Cardiac muscle cell (in vitro differentiated cells and primary cell): ENCODE measurements around the gene MT1B. TPM values are rescaled to one million over a fixed set of nuclear protein-coding genes. Genes with fewer than 3 reads are reported as not detected.

Experiments
- DNase-seq, 2 donors: peaks; one replicate each; pipeline versions ENCODE4 v3.0.0 to v3.0.0-alpha.2; 2010 to 2017; ENCODE audit warnings: low read depth in 1 of 2, low spot score in 1 of 2
- H3K27ac ChIP-seq: fragments of 200-600 bp; sonication (generic); 2 replicates; pipeline ENCODE4 v1.5.1; 2016
- H3K27me3 ChIP-seq: fragments of 200-600 bp; sonication (generic); 2 replicates; pipeline ENCODE4 v1.6.0; 2016; ENCODE audit warnings: control low read depth
- H3K36me3 ChIP-seq: fragments of 200-600 bp; sonication (generic); 2 replicates; pipeline ENCODE4 v1.5.1; 2016; ENCODE audit warnings: control low read depth
- H3K4me1 ChIP-seq: fragments of 200-600 bp; sonication (generic); 2 replicates; pipeline ENCODE4 v1.8.1; 2017; ENCODE audit warnings: low read depth, mild to moderate bottlenecking, mixed run types
- H3K4me3 ChIP-seq: fragments of 200-600 bp; sonication (generic); 2 replicates; pipeline ENCODE4 v1.5.1; 2016; ENCODE audit warnings: mild to moderate bottlenecking
- H3K9me3 ChIP-seq: fragments of 200-600 bp; sonication (generic); 2 replicates; pipeline ENCODE4 v1.5.1; 2017; ENCODE audit warnings: low read depth, mild to moderate bottlenecking, control low read depth
- CTCF ChIP-seq: IDR thresholded peaks from 2 replicates; pipeline ENCODE4 v1.5.1; 2012; ENCODE audit warnings: low read depth, mild to moderate bottlenecking, low read length
- polyA plus RNA-seq: library from polyadenylated mRNA; unstranded; fragments of >200 nt; fragmentation: Nextera tagmentation; extraction: Ambion mirVana; gene quantifications from 2 replicates; pipeline ENCODE4 v1.2.1, GENCODE V29; 2016
- total RNA-seq: library from RNA; depleted of rRNA; stranded (reverse); fragments of >200 nt; gene quantifications from 2 replicates; pipeline ENCODE4 v1.2.3, GENCODE V29; 2016

The MT1B gene
- total and polyA plus RNA-seq, 2 experiments from 2014 or later: not detected

- Histone ChIP-seq H3K4me1 (peaks cover 5% of the 10 kb centered on the region), H3K27ac (no peak overlapping the region), H3K9me3 (no peaks in the 10 kb centered on the region), H3K4me3 (no peak overlapping the region), H3K36me3 (no peaks in the 10 kb centered on the region), H3K27me3 (peaks cover 100% of the 10 kb centered on the region)
- TF ChIP-seq CTCF: no peak
- DNase-seq: no peak
Observed at GRCh38 chr16:56614549-56614991, 37.1 kb upstream of the MT1B start.

- no peak overlapping the region for H3K4me3 ChIP-seq
- H3K27ac ChIP-seq: no peak overlapping the region
- H3K36me3 ChIP-seq: no peaks in the 10 kb centered on the region
- no peaks in the 10 kb centered on the region for H3K4me1 ChIP-seq
- H3K27me3 ChIP-seq: peaks cover 100% of the 10 kb centered on the region
- TF ChIP-seq CTCF: no peak
- DNase-seq: peak in 1 of 2 donors; percentile 31
- no peaks in the 10 kb centered on the region for H3K9me3 ChIP-seq
Observed at GRCh38 chr16:56615353-56615752, 36.3 kb upstream of the MT1B start.

GRCh38 chr16:56616608-56617211 is 35.0 kb upstream of the MT1B start:
- no peaks in the 10 kb centered on the region for H3K36me3 ChIP-seq
- H3K27ac ChIP-seq: no peak overlapping the region
- TF ChIP-seq CTCF: no peak
- DNase-seq: no peak
- H3K9me3 ChIP-seq: no peaks in the 10 kb centered on the region
- no peak overlapping the region for H3K4me3 ChIP-seq
- H3K4me1 ChIP-seq: no peaks in the 10 kb centered on the region
- H3K27me3 ChIP-seq: peaks cover 94% of the 10 kb centered on the region

- no peak for TF ChIP-seq CTCF
- Histone ChIP-seq H3K27ac (no peak overlapping the region), H3K4me1 (no peaks in the 10 kb centered on the region), H3K27me3 (peaks cover 87% of the 10 kb centered on the region), H3K4me3 (no peak overlapping the region), H3K9me3 (no peaks in the 10 kb centered on the region), H3K36me3 (no peaks in the 10 kb centered on the region)
- peak; percentile 23 to 82 for DNase-seq
Observed at GRCh38 chr16:56617212-56618085, 34.2 kb upstream of the MT1B start.

- H3K27me3 ChIP-seq: peaks cover 82% of the 10 kb centered on the region
Observed at GRCh38 chr16:56618138-56618537, 33.5 kb upstream of the MT1B start.

More at GRCh38 chr16:56618138-56618537, 33.5 kb upstream of the MT1B start:
- Histone ChIP-seq H3K4me3 (no peak overlapping the region), H3K27ac (no peak overlapping the region), H3K36me3 (no peaks in the 10 kb centered on the region), H3K4me1 (no peaks in the 10 kb centered on the region), H3K9me3 (no peaks in the 10 kb centered on the region)
- no peak for DNase-seq
- TF ChIP-seq CTCF: no peak
